ENCODE data around the gene GMCL2.

GMCL2 gene

DNA sequence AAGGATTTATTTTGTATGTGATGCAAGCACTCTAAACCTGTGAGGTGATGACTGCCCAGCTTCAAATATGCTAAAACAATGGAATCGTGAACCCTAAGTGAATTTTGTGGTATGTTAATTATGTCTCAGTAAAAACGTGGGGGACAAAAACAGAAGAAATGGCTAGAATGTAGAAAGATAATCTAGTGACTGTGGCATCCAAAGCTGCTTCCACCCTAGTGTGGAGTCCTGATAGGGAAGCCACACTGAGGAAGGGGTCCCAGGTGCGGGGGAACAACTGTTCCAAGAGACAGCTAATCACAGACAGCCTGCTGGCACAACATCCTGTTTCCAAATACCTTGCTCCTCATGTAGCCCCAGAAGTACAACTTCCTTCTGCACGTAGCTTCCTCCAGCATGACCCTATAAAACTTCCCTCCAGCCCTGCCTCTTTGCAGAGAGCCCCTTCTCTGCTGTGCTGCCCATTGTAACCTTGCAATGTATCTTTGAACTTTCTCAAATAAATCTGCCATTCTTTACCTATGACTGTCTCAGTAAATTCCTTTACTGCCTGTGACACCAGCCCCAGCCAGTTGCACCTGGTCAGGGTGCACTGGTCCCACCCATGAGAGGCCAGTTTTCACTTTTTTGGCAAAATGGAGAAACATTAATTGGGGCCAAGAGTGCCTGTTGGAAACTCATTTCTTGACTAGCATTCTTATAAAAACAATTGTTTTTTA is 4.9 kb downstream of the GMCL2 start:
- no peak for DNase-seq (ENCODE audit: low spot score)

DNA sequence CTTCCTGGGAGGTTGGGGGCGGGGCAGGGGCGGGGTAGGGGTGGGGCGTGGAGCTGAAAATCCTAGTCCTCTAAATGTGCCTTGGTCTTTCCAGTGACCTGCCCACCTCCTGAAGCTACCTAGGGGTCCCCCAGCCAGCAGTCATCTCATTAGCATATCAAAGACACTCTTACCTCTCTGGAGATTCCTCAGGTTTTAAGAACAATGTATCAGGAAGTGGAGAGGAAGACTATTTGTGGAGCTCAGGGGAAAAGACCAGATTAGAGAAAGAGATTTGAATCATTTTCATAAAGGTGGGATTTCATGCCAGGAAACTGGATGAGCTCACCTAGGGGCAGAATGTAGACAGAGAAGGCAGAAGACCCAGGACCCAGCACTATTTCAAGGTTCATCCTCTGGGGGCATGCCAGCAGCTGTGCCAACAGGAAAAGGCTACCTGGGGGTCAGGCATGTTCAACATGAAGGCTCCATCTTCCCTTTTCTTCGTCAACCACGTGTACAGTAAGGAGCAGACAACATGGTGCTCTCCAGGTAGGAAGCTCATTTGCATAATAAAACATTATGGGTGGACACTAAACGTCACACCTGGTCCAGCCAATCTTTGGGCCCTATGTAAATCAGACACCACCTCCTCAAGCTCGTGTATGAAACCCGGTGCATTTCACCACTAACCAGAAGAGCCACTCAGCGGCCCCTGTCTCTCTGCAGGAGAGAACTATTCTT is 6.9 kb downstream of the GMCL2 start:
- DNase-seq (ENCODE audit: low spot score), result no peak

DNA sequence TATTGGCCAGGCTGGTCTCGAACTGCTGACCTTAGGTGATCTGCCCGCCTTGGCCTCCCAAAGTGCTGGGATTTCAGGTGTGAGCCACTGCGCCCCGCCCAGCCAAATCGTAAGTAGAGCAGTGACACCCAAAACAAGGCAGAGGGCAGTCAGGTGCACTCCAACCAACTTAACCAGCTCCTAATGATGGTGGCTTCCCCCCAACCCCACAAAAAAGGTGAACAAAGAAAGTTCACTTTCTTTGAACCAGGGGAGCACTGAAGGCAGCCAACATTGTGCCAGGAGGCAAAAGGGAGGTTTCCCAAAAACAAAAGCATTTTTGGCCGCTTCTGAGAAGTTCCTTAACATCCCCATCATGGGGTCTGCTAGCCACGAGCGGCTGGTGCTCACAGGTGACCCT is 9.6 kb downstream of the GMCL2 start:
- no peak for DNase-seq (ENCODE audit: low spot score)

DNA sequence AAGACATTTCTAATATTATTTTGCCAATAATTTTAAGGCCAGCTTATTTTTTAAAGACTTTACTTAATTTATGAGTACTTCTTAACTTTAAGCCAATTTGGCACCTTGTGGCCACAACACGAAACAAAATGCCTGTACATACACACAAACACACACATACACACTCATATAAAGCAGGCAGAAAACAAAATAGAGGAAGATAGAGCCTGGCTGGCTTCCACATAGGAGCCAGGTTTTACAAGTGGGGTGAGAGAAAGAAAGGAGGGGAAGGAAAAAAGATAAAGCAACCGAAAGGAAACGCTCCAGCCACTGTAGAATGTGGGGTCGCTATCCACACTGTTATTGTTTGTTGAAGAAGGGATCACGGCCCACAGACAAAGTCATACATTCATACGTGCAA is 10.4 kb downstream of the GMCL2 start:
- DNase-seq (ENCODE audit: low spot score), result no peak

DNA sequence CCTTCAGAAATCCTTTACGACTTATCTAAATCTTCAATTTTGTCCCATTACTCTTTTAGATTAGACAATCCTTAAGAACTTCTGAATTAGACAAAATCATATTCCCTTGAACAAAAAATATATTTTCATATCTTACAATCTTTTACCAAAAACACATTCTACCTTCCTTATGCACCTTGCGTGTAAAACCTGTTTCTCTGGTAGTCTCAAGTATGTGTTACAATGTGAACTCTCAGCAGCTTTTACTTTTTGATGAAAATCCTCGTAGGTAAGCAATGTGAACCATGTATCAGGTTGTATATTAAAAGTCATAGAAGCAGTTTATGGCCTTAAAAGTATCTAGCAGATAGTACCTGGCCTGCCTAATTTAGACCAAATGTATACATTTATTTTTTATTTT is 12.7 kb downstream of the GMCL2 start:
- DNase-seq (ENCODE audit: low spot score), result no peak

DNA sequence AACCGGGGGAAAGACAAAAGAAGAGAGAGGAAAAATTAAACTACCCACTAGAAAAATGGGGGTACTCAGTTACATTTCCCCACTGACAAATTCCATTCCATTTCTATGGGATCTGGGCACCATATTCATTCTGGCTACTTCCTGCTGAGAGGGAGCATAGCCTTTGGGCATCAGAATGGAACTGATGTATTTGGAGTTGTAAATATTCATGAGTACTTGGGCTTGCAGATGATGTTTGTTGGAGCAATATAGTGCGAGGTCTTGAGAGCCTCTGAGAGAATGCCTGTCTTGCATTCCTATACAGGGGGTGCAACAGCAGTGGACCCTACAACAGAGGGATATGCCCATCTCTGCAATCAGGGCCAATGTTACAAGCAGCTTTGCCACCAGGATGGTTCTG is 16.7 kb downstream of the GMCL2 start:
- no peak for DNase-seq (ENCODE audit: low spot score)

DNA sequence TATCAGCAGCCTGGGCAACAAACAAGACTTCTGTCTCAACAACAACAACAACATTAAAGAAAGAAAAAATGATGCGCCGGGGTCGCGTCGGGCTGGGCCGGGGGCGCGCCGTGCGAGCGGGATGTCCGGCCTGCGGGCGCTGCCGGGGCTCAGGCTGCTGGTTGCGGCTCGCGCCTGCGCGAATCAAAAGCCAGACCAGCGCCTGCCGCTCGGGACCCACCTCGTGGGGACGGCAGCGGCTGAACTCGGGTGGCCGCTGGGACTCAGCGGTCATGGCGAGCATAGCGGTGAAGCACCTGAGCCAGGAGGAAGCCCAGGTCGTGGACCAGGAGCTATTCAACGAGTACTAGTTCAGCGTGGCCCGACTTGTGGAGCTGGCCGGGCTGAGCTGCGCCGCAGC is 21.6 kb downstream of the GMCL2 start:
- DNase-seq (ENCODE audit: low spot score), result no peak

DNA sequence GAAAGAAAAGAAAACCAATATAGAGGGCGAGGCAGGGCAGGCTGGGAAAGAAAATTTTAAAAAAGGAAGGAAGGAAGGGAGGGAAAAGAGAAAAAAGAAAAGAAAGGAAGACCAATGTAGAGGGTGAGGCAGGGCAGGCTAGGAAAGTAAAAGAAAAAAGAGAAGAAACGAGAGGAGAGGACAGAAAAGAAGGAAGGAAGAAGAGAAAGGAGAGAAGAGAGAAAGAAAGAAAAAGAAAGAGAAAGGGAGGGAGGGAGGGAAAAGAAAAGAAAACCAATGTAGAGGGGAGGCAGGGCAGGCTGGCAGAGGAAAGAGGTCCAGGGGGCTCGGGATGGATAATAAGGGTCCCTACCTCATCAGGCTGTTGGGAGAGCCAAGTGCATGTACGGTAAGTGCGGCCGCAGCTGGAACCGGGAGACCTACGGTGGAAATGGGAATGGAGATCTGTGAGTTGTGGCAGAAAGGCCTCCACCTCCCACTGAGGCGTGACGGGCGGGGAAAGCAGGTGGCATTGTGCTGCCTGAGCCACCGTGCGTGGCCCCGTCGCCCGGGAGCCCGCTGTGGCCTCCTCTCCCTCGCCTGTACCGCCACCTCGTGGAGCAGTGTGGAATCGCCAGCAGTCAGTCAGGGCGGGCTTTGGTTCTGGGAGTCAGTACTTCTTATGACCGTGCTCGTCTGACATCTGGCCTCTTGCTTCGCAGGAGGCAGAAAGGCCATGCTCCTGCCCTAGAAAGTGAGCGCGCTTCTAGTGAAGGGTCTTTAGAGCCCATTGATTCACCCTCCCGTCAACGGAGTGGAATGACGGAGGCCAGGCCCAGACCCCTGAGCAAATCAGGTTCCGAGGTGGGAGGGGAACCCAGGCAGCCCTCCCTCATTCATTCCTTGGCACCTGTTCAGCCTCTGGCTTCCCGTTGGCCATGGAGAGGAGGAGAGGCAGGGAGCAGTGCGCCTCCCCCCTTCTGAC is 23.1 kb downstream of the GMCL2 start:
- DNase-seq (ENCODE audit: low spot score), result peak; percentile 86

DNA sequence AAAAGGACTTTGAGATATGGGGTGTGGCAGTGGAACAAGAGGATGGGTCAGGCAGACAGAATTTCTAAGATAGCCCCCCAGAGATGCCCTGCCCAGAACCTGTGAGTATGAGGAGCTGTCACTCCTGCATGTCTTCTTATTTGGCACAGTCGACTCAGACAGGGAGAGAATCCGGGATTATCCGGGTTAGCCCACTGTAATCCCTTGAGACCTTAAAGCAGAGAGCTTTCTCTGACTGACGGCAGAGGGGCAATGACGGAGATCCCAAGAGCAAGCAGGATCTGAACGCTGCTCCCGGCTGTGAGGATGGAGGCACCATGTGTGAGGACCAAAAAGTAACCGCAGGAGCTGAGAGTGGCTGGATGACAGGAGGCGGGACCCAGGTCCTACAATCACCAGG is 24.7 kb downstream of the GMCL2 start:
- DNase-seq (ENCODE audit: low spot score), result no peak

DNA sequence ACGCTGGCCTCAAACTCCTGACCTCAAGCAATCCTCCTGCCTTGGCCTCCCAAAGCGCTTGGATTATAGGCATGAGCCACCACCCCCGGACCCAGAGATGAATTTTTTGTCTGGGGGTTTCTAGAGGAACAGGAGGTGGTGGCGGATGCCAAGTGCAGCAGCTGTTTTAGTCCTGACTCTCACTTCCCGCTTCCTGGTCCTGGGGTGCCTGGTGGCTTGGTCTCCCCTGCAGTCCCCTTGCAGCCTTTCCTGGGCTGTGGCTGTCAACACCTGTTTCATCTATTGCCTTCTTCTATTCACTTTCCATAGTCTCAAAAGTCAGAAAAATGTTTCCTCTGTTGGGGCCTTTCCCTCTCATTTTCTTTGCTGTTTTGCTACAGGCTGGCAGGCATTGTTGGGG is 27.0 kb downstream of the GMCL2 start:
- DNase-seq (ENCODE audit: low spot score), result no peak

DNA sequence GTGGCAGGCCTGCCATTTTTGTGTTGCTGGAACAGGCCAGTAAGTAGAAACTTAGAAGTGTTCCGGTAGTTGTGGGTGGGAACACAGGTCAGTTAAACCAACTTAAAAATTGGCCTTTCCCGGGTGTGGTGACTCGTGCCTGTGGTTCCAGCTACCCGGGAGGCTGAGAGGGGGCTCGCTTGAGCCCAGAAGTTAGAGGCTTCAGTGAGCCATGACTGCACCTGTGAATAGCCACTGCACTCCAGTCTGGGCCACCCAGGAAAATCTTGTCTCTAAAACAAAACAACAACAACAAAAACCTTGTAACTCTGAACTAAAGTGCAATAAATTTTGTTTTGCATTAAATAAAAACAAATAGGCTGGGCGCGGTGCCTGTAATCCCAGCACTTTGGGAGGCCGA is 32.1 kb downstream of the GMCL2 start:
- no peak for DNase-seq (ENCODE audit: low spot score)

DNA sequence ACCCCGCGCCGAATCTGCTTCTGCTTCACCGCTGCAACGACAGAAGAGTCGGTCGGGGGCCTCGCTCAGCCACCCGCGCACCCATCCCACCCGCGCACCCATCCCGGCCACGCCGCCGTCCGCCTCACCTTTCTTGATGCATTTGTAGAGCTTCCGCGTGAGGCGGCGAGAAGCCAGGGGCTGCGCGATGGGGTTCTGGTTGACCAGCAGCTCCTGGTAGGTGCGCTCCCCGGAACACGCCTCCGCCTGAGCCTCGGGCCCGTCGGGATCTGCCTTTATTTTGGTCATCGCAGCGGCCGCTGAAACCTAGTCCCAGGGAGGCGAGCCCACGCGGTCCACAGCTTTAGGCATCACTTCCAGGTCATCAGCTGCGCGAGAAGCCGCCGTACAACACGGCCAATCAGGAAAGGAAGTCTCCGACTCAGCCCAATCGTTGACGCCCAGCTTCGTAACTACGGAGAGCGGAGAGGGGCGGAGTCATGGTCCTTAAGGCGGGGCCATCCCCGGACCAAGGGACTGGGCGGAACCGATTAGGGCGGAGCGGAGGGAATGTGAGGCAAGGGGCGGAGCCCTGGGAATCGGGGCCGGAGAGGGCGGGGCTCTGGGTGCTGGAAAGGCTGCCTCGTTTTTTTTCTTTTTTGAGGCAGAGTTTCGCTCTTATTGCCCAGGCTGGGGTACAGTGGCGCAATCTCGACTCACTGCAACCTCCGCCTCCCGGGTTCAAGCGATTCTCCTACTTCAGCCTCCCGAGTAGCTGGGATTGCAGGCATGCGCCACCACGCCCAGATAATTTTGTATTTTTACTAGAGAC is 33.4 kb downstream of the GMCL2 start, which contains the start of gene NHP2:
Gene NHP2, minus strand, starts transcription at position 356 of the 811 bp plus-strand sequence. Its CDS starts 68 bp downstream, at position 288.
- DNase-seq (ENCODE audit: low spot score), result peak; percentile 98

DNA sequence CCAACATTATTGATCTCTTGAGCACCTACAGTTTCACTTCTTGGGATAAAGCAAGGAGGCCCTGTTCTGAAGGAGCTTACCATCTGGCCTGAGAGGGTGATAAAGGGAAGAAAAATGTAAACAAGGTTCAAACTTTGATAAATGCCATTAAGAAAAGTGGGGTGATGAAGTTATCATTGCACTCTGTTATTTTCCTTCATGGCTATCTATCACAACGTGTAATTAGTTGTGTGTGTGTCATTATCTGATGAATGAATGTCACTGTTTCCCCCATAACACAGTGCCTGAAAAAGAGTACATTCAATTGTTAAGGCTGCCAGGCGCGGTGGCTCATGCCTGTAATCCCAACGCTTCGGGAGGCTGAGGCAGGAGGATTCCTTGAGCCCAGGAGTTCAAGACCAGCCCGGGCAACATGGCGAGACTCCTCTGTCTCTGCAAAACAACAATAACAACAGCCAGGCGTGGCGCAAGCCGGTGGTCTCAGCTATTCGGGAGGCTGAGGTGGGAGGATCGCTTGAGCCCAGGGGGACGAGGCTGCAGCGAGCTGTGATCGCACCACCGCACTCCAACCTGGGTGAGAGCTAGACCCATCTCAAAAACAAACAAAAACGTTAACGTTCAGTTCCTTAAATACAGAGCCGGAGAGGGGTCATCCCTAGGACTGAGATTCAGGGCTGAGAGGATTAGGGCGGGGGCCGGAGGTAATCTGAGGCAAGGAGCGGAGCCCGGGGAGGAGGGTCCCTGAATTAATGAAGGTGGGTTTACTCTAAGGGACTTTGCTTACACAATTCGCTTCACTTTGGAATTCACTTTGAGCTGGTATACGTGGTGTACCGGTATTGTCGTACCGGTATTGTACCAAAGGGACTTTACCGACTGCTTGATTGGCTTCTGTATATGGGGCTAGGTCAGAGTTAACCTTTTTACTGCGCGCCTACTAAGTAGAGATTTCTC is 34.4 kb downstream of the GMCL2 start:
- DNase-seq (ENCODE audit: low spot score), result no peak

DNA sequence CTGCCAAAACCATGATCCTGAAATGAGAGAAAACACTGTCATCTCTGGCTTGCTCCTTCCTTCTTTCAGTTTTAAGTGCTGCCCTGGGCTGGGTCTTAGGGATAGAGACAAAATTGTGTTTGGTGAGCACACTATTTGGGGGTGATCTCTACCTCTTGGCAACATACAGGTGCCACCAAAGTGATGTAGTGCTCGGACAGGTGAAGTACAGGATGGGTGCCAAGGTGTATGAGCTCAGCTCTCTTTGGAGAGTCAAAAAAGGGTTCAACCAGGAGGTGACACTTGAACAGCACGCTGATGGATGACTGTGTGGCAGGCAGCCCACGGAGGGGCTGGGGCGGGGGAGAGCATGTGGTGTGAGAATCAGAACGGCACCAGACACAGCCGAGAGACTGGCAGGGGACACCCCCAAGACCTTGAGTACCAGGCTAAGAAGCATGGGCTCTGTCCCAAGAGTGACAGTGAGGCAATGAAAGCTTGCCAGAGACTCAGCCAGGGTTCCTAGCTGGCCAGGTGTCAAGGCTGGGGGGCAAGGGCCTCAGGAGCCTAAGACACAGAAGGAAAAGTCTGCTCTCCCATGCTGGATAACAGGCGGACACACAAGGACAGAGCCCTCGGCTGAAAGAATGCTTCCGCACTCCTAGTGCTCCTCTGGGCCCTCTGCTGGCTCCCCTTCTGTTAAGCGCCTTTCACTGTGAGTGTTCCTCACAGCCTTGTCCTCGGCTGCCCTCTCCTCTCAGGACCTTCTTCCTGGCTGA is 36.0 kb downstream of the GMCL2 start:
- DNase-seq (ENCODE audit: low spot score), result no peak

DNA sequence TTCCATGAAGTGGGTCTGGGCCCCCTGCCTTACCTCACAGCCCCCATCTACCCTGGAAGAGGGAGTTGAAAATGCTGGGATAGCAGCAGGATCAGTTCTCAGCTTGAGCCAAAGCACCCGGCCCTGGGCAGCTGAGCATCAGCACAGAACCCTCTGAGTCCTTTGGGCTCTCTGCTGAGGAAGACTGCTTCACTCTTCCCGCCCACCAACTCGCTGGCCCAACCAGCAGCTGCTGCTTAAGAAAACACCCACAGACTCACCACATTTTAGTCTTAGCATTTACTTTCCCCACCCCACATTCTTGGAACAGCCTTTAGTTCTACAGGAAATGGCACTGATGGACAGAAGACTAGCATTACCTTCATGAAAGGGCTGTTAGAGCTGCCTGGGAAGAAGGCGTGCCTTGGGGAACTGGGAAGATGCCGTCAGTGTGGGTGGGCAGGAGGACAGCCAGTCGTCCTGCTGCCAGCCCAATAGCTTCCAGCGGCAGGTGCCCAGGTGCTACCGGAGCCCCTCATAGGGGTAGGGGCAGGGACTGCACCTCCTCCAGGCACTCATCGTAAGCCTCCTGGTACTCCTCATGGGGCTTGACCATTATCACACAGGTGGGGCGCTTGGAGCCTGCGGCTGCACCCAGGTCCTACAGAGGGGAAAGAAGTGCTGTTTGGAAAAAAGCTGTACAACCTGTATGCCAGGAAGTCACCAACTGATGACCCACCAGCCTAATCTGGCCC is 37.8 kb downstream of the GMCL2 start:
- no peak for DNase-seq (ENCODE audit: low spot score)

DNA sequence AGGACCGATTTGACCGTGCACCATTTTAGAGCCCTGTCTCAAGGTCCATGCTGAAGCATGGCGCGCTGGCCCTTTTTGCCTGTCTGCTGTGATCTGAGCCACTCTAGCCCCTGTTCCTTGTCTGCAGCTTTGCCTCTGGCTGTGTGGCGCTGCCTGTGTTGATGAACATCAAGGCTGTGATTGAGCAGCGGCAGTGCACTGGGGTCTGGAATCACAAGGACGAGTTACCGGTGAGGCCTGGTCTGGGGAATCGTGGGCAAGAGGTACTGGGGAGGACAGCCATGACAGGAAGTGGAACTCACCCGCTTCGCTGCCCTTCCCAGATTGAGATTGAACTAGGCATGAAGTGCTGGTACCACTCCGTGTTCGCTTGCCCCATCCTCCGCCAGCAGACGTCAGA is 39.8 kb downstream of the GMCL2 start:
- DNase-seq (ENCODE audit: low spot score), result no peak

DNA sequence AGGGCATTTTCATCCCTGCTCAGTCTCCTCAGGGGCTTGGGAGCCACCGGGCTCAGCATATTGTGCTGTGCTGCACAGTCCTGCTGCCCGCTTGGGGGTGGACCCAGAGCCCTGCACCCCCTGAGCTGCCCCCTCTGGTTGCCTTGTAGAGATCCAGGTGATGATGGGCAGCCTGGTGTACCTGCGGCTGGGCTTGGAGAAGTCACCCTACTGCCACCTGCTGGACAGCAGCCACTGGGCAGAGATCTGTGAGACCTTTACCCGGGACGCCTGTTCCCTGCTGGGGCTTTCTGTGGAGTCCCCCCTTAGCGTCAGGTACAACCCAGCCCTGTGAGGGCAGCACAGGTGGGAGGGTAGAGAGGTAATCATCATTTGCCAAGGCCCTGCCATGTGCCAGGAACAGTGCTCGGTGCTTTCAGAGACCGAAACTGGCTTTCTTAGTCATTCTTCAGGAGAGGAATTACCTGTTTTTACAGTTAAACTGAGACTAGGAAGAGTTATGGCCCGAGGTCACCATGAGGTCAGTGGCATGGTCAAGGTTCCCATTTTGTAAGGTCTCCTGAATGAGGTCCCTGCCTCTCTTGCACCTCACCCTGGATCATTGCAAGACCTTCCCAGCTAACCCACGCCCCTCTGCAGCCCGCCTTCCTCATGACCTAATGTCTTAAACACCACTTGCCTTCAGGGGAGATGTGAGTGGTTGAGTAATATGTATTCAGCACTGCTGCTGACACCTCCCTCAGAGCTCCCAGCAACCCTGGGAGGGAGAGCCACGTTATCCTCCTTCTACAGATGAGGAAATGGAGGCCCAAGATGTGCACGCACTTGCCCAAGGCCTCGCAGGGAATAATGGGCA is 41.0 kb downstream of the GMCL2 start:
- peak; percentile 62 for DNase-seq (ENCODE audit: low spot score)

DNA sequence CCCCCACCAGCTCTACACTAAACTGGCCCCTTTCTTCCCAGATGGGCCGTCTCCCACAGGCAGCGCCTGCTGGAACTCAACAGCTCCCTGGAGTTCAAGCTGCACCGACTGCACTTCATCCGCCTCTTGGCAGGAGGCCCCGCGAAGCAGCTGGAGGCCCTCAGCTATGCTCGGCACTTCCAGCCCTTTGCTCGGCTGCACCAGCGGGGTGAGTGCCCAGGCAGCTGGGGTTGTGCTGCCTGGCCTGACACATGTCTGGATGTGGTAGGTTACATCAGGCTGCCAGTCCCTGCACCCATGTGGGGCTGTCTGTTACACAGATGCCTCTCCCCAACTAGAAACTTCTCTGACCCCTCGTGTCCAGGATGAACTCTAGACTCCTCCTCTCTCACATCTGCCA is 43.3 kb downstream of the GMCL2 start:
- DNase-seq (ENCODE audit: low spot score), result no peak

Data from hepatic stellate cell (primary cell).